Activated CD4-positive, alpha-beta T cell treated with anti-CD3 and anti-CD28 coated beads for 48 hours (primary cell): ENCODE results near the gene PTPRS.
"Not testable (repeated sequence)": the region's sequence is repeated elsewhere in the genome, so short reads cannot be mapped to it uniquely, and the experiment has no call there.

Experiments
- DNase-seq: peaks from one replicate; pipeline ENCODE4 v3.0.0-alpha.2; 2020

The PTPRS gene

GRCh38 chr19:5331790-5332189 is 8.8 kb downstream of the PTPRS start:
- no peak for DNase-seq

- DNase-seq: no peak
Measured at GRCh38 chr19:5330307-5330720, 10.3 kb downstream of the PTPRS start.

DNA sequence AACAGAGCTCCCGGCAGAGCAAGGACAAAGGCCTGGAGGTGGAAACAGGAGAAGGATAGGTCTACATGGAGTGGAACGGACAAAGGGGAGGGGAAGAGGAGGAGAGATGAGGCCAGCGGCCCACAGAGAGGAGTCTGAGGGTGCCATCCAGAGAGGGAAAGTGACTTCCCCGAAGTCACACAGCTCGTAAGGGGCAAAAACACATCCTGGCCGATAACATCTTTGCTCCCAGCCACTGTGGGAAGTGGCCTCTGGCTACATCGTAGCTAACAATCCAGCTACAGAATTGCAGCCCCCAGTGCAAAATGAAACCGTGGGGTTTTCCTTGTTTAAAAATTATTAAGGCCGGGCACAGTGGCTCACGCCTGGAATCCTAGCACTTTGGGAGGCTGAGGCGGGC is 11.5 kb downstream of the PTPRS start:
- DNase-seq: no peak

GRCh38 chr19:5328407-5328806 is 12.2 kb downstream of the PTPRS start:
- DNase-seq: not testable (repeated sequence)

GRCh38 chr19:5326986-5327623 is 13.5 kb downstream of the PTPRS start:
- no peak for DNase-seq

GRCh38 chr19:5326545-5326944 is 14.1 kb downstream of the PTPRS start:
- no peak for DNase-seq

DNA sequence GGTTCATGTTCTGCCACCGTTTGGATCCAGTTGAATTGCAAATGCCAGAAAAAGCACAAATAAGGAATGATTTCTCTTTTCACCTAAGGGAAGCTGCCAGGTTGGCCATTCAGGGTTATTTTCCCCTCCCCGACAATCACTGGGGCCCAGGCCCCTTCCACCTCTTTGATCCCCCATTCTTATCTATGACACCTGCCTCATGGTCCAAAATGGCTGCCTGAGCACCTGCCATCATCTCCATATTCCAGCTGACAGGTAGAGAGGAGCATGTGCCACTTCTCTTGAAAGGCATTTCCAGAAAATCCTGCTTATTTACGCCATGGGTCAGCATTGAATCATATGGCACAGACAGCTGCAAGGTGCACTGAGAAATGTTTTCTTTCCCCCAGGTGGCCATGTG is 15.7 kb downstream of the PTPRS start:
- DNase-seq: no peak

GRCh38 chr19:5323475-5323811 is 17.2 kb downstream of the PTPRS start:
- DNase-seq: no peak

GRCh38 chr19:5321851-5322681 is 18.5 kb downstream of the PTPRS start:
- DNase-seq: peak; percentile 34

- no peak for DNase-seq
Measured at GRCh38 chr19:5321066-5321642, 19.5 kb downstream of the PTPRS start.

DNA sequence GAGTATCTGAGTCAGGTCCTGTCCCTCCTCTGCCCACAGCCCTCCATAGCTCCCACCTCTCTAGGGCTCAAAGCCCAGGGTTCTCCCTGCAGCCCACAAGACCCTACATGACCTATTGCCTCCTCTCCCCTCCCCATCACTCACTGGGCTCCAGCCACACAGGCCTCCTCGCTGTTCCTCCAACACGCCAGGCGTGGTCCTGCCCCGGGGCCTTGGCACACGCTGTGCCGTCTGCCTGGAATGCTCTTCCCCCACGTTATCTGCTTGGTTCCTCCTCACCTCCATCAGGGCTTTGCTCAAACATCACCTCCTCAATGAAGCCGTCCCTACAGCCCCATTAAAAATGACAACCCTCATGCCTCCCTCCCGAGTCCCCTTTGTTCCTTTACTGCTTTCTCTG is 21.1 kb downstream of the PTPRS start:
- no peak for DNase-seq

DNA sequence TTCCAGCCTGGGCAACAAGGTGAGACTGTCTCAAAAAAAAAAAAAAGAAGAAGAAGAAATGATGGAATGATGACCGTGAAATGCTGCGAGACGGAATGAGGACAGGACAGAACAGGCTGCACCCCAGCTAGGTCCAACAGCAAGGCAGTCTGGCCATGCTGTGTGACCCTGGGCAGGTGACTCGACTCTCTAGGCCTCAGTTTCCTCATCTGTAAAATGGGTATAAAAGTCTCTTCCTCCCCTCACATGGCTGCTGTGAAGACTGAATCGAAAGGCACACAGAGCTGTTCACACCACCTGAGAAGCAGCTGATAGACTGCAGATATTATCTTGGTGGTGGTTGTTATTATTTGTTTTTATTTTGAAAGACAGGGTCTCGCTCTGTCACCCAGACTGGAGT is 22.3 kb downstream of the PTPRS start:
- DNase-seq: no peak

DNA sequence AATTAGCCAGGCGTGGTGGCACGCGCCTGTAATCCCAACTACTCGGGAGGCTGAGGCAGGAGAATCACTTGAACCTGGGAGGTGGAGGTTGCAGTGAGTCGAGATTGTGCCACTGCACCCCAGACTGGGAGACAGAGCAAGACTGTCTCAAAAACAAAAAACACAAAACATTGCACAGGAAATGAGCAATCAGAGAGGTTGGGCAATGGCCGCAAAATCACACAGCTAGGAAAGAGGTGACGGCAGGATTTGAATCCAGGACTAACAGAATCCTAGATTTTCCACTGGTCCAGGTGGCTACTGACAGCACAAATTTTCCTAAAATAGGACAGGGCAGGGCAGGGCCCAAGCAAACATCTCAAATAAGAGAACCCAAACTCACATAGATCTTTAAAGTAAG is 23.3 kb downstream of the PTPRS start:
- DNase-seq: no peak

- no peak for DNase-seq
Measured at GRCh38 chr19:5316138-5316537, 24.5 kb downstream of the PTPRS start.

DNA sequence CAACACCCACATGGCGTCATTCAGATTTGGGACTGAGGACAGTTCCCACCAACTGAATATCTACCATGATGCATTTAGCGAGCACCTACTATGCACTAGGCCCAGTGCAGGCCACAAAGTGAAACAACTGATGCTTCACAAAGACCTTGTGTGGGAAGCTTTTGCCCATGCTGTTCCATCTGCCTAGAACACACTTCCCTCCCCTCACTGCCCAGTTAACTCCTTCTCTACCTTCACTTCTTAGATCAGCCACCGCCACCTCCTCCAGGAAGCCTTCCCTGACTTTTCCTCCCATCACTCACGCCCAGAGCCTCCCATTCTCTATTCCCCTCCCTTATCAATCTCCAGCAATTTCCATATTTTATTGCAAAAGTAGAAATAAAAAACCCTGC is 25.7 kb downstream of the PTPRS start:
- no peak for DNase-seq

- no peak for DNase-seq
Measured at GRCh38 chr19:5314012-5314906, 26.4 kb downstream of the PTPRS start.

GRCh38 chr19:5313307-5313706 is 27.3 kb downstream of the PTPRS start:
- no peak for DNase-seq

- no peak for DNase-seq
Measured at GRCh38 chr19:5312058-5312457, 28.6 kb downstream of the PTPRS start.

GRCh38 chr19:5309438-5310204 is 31.0 kb downstream of the PTPRS start:
- DNase-seq: no peak

GRCh38 chr19:5308451-5309437 is 31.9 kb downstream of the PTPRS start:
- DNase-seq: no peak

GRCh38 chr19:5307655-5308054 is 33.0 kb downstream of the PTPRS start:
- DNase-seq: no peak
